ENCODE data around the gene TNFRSF17.

Gene TNFRSF17

GRCh38 chr16:12009922-12010321 is 44.9 kb downstream of the TNFRSF17 start:
- Histone ChIP-seq H3K4me1 (ENCODE audit: control insufficient read depth, insufficient read depth, low read length, unreplicated experiment) (no peaks in the 10 kb centered on the region), H3K36me3 (ENCODE audit: insufficient read depth, low read length) (no peaks in the 10 kb centered on the region), H3K4me3 (ENCODE audit: low read depth, low read length) (no peak overlapping the region), H3K79me2 (ENCODE audit: control insufficient read depth, insufficient read depth, low read length, unreplicated experiment) (no peaks in the 10 kb centered on the region), H3K27ac (ENCODE audit: low read depth, low read length) (no peak overlapping the region), H2AFZ (ENCODE audit: low read length, unreplicated experiment) (no peak overlapping the region), H3K27me3 (ENCODE audit: insufficient read depth, low read length) (no peaks in the 10 kb centered on the region)

GRCh38 chr16:12010388-12011251 is 45.6 kb downstream of the TNFRSF17 start:
- no peaks in the 10 kb centered on the region for H3K4me1 ChIP-seq (ENCODE audit: control insufficient read depth, insufficient read depth, low read length, unreplicated experiment)
- H3K27me3 ChIP-seq (ENCODE audit: insufficient read depth, low read length), result no peaks in the 10 kb centered on the region
- no peaks in the 10 kb centered on the region for H3K79me2 ChIP-seq (ENCODE audit: control insufficient read depth, insufficient read depth, low read length, unreplicated experiment)
- no peaks in the 10 kb centered on the region for H3K36me3 ChIP-seq (ENCODE audit: insufficient read depth, low read length)
- H3K4me3 ChIP-seq (ENCODE audit: low read depth, low read length), result no peak overlapping the region
- no peak overlapping the region for H2AFZ ChIP-seq (ENCODE audit: low read length, unreplicated experiment)
- H3K27ac ChIP-seq (ENCODE audit: low read depth, low read length), result no peak overlapping the region

- Histone ChIP-seq H3K4me3 (ENCODE audit: low read depth, low read length) (no peak overlapping the region), H2AFZ (ENCODE audit: low read length, unreplicated experiment) (no peak overlapping the region), H3K36me3 (ENCODE audit: insufficient read depth, low read length) (no peaks in the 10 kb centered on the region), H3K4me1 (ENCODE audit: control insufficient read depth, insufficient read depth, low read length, unreplicated experiment) (peaks cover 3% of the 10 kb centered on the region), H3K27ac (ENCODE audit: low read depth, low read length) (no peak overlapping the region), H3K27me3 (ENCODE audit: insufficient read depth, low read length) (no peaks in the 10 kb centered on the region), H3K79me2 (ENCODE audit: control insufficient read depth, insufficient read depth, low read length, unreplicated experiment) (no peaks in the 10 kb centered on the region)
These were observed 46.6 kb downstream of the TNFRSF17 start for GRCh38 chr16:12011565-12011964.

GRCh38 chr16:12016291-12016947 is 51.4 kb downstream of the TNFRSF17 start:
- Histone ChIP-seq H3K4me1 (ENCODE audit: control insufficient read depth, insufficient read depth, low read length, unreplicated experiment) (peaks cover 3% of the 10 kb centered on the region), H3K27ac (ENCODE audit: low read depth, low read length) (no peak overlapping the region), H3K4me3 (ENCODE audit: low read depth, low read length) (no peak overlapping the region), H3K27me3 (ENCODE audit: insufficient read depth, low read length) (no peaks in the 10 kb centered on the region), H3K79me2 (ENCODE audit: control insufficient read depth, insufficient read depth, low read length, unreplicated experiment) (no peaks in the 10 kb centered on the region), H2AFZ (ENCODE audit: low read length, unreplicated experiment) (no peak overlapping the region), H3K36me3 (ENCODE audit: insufficient read depth, low read length) (no peaks in the 10 kb centered on the region)

- H3K4me1 ChIP-seq (ENCODE audit: control insufficient read depth, insufficient read depth, low read length, unreplicated experiment), result peaks cover 3% of the 10 kb centered on the region
- no peak overlapping the region for H2AFZ ChIP-seq (ENCODE audit: low read length, unreplicated experiment)
- no peak overlapping the region for H3K27ac ChIP-seq (ENCODE audit: low read depth, low read length)
- H3K79me2 ChIP-seq (ENCODE audit: control insufficient read depth, insufficient read depth, low read length, unreplicated experiment), result no peaks in the 10 kb centered on the region
- no peaks in the 10 kb centered on the region for H3K36me3 ChIP-seq (ENCODE audit: insufficient read depth, low read length)
- H3K27me3 ChIP-seq (ENCODE audit: insufficient read depth, low read length), result no peaks in the 10 kb centered on the region
- H3K4me3 ChIP-seq (ENCODE audit: low read depth, low read length), result no peak overlapping the region
These were observed 52.5 kb downstream of the TNFRSF17 start for GRCh38 chr16:12017558-12017957.
